WTC11 (cell line): ENCODE data around the gene FAM43A. TPM values are rescaled to one million over a fixed set of nuclear protein-coding genes. Genes with fewer than 3 reads are reported as not detected.

ENCODE experiments used
- ARID4B ChIP-seq: sonication (generic); formaldehyde crosslinking; IDR thresholded peaks from 2 replicates; pipeline ENCODE4 v1.8.0; 2023; ENCODE audit warnings: missing genetic modification reagents, mild to moderate bottlenecking, borderline replicate concordance
- ATF1 ChIP-seq: sonication (generic); formaldehyde crosslinking; IDR thresholded peaks from 2 replicates; pipeline ENCODE4 v1.8.1; 2023; ENCODE audit warnings: mild to moderate bottlenecking, moderate library complexity, missing genetic modification reagents
- CREB1 ChIP-seq: sonication (generic); formaldehyde crosslinking; IDR thresholded peaks from 2 replicates; pipeline ENCODE4 v1.8.0; 2023; ENCODE audit warnings: mild to moderate bottlenecking, missing genetic modification reagents
- CREM ChIP-seq: sonication (generic); formaldehyde crosslinking; IDR thresholded peaks from 2 replicates; pipeline ENCODE4 v1.8.1; 2022; ENCODE audit warnings: mild to moderate bottlenecking, missing genetic modification reagents, moderate library complexity
- E2F4 ChIP-seq: sonication (generic); formaldehyde crosslinking; IDR thresholded peaks from 2 replicates; pipeline ENCODE4 v1.8.1; 2022; ENCODE audit warnings: low read depth, mild to moderate bottlenecking, moderate library complexity, missing genetic modification reagents, borderline replicate concordance
- E2F5 ChIP-seq: sonication (generic); formaldehyde crosslinking; IDR thresholded peaks from 2 replicates; pipeline ENCODE4 v1.8.1; 2022; ENCODE audit warnings: mild to moderate bottlenecking, moderate library complexity, missing genetic modification reagents
- ESRRA ChIP-seq: sonication (generic); formaldehyde crosslinking; IDR thresholded peaks from 2 replicates; pipeline ENCODE4 v1.8.1; 2022; ENCODE audit warnings: mild to moderate bottlenecking, missing genetic modification reagents, borderline replicate concordance
- ETV6 ChIP-seq: sonication (generic); formaldehyde crosslinking; IDR thresholded peaks from 2 replicates; pipeline ENCODE4 v1.8.1; 2022; ENCODE audit warnings: mild to moderate bottlenecking, missing genetic modification reagents
- FOXK1 ChIP-seq: sonication (generic); formaldehyde crosslinking; IDR thresholded peaks from 2 replicates; pipeline ENCODE4 v1.8.0; 2022; ENCODE audit warnings: mild to moderate bottlenecking, moderate library complexity, missing genetic modification reagents
- FOXP1 ChIP-seq: sonication (generic); formaldehyde crosslinking; IDR thresholded peaks from 2 replicates; pipeline ENCODE4 v1.8.0; 2022; ENCODE audit warnings: missing genetic modification reagents, mild to moderate bottlenecking, moderate library complexity, borderline replicate concordance
- FOXP4 ChIP-seq: sonication (generic); formaldehyde crosslinking; IDR thresholded peaks from 2 replicates; pipeline ENCODE4 v1.8.0; 2022; ENCODE audit warnings: mild to moderate bottlenecking, missing genetic modification reagents
- IRF2 ChIP-seq: sonication (generic); formaldehyde crosslinking; IDR thresholded peaks from 2 replicates; pipeline ENCODE4 v1.8.0; 2022; ENCODE audit warnings: low read depth, missing genetic modification reagents, borderline replicate concordance
- JUN ChIP-seq: sonication (generic); formaldehyde crosslinking; IDR thresholded peaks from 2 replicates; pipeline ENCODE4 v1.8.0; 2023; ENCODE audit warnings: mild to moderate bottlenecking, missing genetic modification reagents
- MAX ChIP-seq: sonication (generic); formaldehyde crosslinking; IDR thresholded peaks from 2 replicates; pipeline ENCODE4 v1.8.0; 2022; ENCODE audit warnings: mild to moderate bottlenecking, missing genetic modification reagents
- MYBL2 ChIP-seq: sonication (generic); formaldehyde crosslinking; IDR thresholded peaks from 2 replicates; pipeline ENCODE4 v1.8.1; 2023; ENCODE audit warnings: mild to moderate bottlenecking, moderate library complexity, missing genetic modification reagents
- NR2C2 ChIP-seq: sonication (generic); formaldehyde crosslinking; IDR thresholded peaks from 2 replicates; pipeline ENCODE4 v1.8.0; 2022; ENCODE audit warnings: mild to moderate bottlenecking, missing genetic modification reagents
- NR3C1 ChIP-seq: sonication (generic); formaldehyde crosslinking; conservative IDR thresholded peaks from 2 replicates; pipeline ENCODE4 v1.8.1; 2023; ENCODE audit warnings: low read depth, mild to moderate bottlenecking, missing genetic modification reagents
- RELA ChIP-seq: sonication (generic); formaldehyde crosslinking; IDR thresholded peaks from 2 replicates; pipeline ENCODE4 v1.8.1; 2022; ENCODE audit warnings: missing genetic modification reagents, mild to moderate bottlenecking, borderline replicate concordance
- SMAD4 ChIP-seq: sonication (generic); formaldehyde crosslinking; IDR thresholded peaks from 2 replicates; pipeline ENCODE4 v1.8.0; 2022; ENCODE audit warnings: mild to moderate bottlenecking, missing genetic modification reagents
- TCF7 ChIP-seq: sonication (generic); formaldehyde crosslinking; IDR thresholded peaks from 2 replicates; pipeline ENCODE4 v1.8.0; 2022; ENCODE audit warnings: mild to moderate bottlenecking, low read depth, missing genetic modification reagents, moderate library complexity
- TEAD1 ChIP-seq: sonication (generic); formaldehyde crosslinking; IDR thresholded peaks from 2 replicates; pipeline ENCODE4 v1.8.0; 2022; ENCODE audit warnings: mild to moderate bottlenecking, missing genetic modification reagents
- USF1 ChIP-seq: sonication (generic); formaldehyde crosslinking; IDR thresholded peaks from 2 replicates; pipeline ENCODE4 v1.8.0; 2022; ENCODE audit warnings: mild to moderate bottlenecking, missing genetic modification reagents
- ZNF138 ChIP-seq: sonication (generic); formaldehyde crosslinking; conservative IDR thresholded peaks from 2 replicates; pipeline ENCODE4 v1.8.1; 2022; ENCODE audit warnings: mild to moderate bottlenecking, moderate library complexity, missing genetic modification reagents
- ZNF219 ChIP-seq: sonication (generic); formaldehyde crosslinking; IDR thresholded peaks from 2 replicates; pipeline ENCODE4 v1.8.0; 2023; ENCODE audit warnings: missing genetic modification reagents, mild to moderate bottlenecking, borderline replicate concordance
- total RNA-seq: library from RNA; stranded (reverse); gene quantifications from 3 replicates; pipeline ENCODE4 v1.2.3, GENCODE V29; 2021

Gene FAM43A
- total RNA-seq, 1 experiment from 2014 or later = 2.6 TPM

GRCh38 chr3:194686816-194687637, 1.3 kb downstream of the FAM43A start (continued):
- TF ChIP-seq ARID4B (CRISPR knock-in tag) (peak; percentile 93), TCF7 (0 out of 2 replicates have a peak, but pooled peaks have one; percentile 82), IRF2 (CRISPR knock-in tag) (no peak), USF1 (CRISPR knock-in tag) (peak; percentile 66; the same call in 1 of the 2 replicates), E2F5 (peak; percentile 74; the same call in 1 of the 2 replicates), ESRRA (CRISPR knock-in tag) (peak; percentile 65; the same call in 1 of the 2 replicates), FOXP4 (peak; percentile 78), ZNF138 (peak; percentile 36; the same call in 1 of the 2 replicates), MYBL2 (CRISPR knock-in tag) (peak; percentile 74), NR3C1 (CRISPR knock-in tag) (peak; percentile 67; the same call in 1 of the 2 replicates), CREM (peak; percentile 47; the same call in 1 of the 2 replicates), JUN (CRISPR knock-in tag) (peak; percentile 90), FOXK1 (CRISPR knock-in tag) (peak; percentile 59), SMAD4 (CRISPR knock-in tag) (peak; percentile 75; the same call in 1 of the 2 replicates), ATF1 (CRISPR knock-in tag) (peak; percentile 92; the same call in 1 of the 2 replicates), TEAD1 (CRISPR knock-in tag) (0 out of 2 replicates have a peak, but pooled peaks have one; percentile 36), RELA (CRISPR knock-in tag) (peak; percentile 42; the same call in 1 of the 2 replicates), NR2C2 (CRISPR knock-in tag) (0 out of 2 replicates have a peak, but pooled peaks have one; percentile 11), FOXP1 (peak; percentile 85), MAX (CRISPR knock-in tag) (peak; percentile 97), ETV6 (no peak), CREB1 (CRISPR knock-in tag) (0 out of 2 replicates have a peak, but pooled peaks have one; percentile 18), ZNF219 (no peak), E2F4 (CRISPR knock-in tag) (peak; percentile 4; the same call in 1 of the 2 replicates)
